Fibroblast of lung (primary cell): ENCODE data around the gene KLHL36. TPM values are rescaled to one million over a fixed set of nuclear protein-coding genes. Genes with fewer than 3 reads are reported as not detected.

Experiments
- DNase-seq, 2 donors: peaks; one replicate each; pipeline versions ENCODE4 v3.0.0 to v3.0.0-alpha.2; 2010; ENCODE audit warnings: low read depth in 2 of 2
- H2AFZ ChIP-seq: 2 replicates; pipeline ENCODE4 v1.5.1; 2012; ENCODE audit warnings: low read length, control low read depth, inconsistent platforms
- H3K27ac ChIP-seq: 2 replicates; pipeline ENCODE4 v1.5.1; 2011; ENCODE audit warnings: low read length, control low read depth; ENCODE audit not compliant: insufficient read depth
- H3K27me3 ChIP-seq: 2 replicates; pipeline ENCODE4 v1.5.1; 2011; ENCODE audit warnings: mild to moderate bottlenecking, low read length; ENCODE audit not compliant: control insufficient read depth, insufficient read depth
- H3K36me3 ChIP-seq: 2 replicates; pipeline ENCODE4 v1.5.1; 2011; ENCODE audit warnings: low read length; ENCODE audit not compliant: control insufficient read depth, insufficient read depth
- H3K4me1 ChIP-seq: 2 replicates; pipeline ENCODE4 v1.5.1; 2011; ENCODE audit warnings: low read length; ENCODE audit not compliant: control insufficient read depth, insufficient read depth; ENCODE audit errors: extremely low read depth
- H3K4me2 ChIP-seq: 2 replicates; pipeline ENCODE4 v1.5.1; 2011; ENCODE audit warnings: low read length, control low read depth; ENCODE audit not compliant: insufficient read depth; ENCODE audit errors: extremely low read depth
- H3K4me3 ChIP-seq, 4 experiments: fragments of 200-600 bp in 1 of 4; sonication (generic) in 1 of 4; replicated peaks in 1 of 4; 2 replicates each; pipeline ENCODE4 v1.5.1; 2011 to 2016; ENCODE audit warnings: low read length in 4 of 4, low read depth in 3 of 4, mild to moderate bottlenecking in 3 of 4, control low read depth in 2 of 4, inconsistent platforms in 1 of 4, mixed read lengths in 1 of 4; ENCODE audit not compliant: insufficient read depth in 1 of 4; ENCODE audit errors: control extremely low read depth in 1 of 4
- H3K79me2 ChIP-seq: 2 replicates; pipeline ENCODE4 v1.5.1; 2012; ENCODE audit warnings: mild to moderate bottlenecking, low read length, inconsistent platforms; ENCODE audit not compliant: control insufficient read depth, insufficient read depth
- H3K9ac ChIP-seq: 2 replicates; pipeline ENCODE4 v1.5.1; 2011; ENCODE audit warnings: mild to moderate bottlenecking, low read length, control low read depth; ENCODE audit not compliant: insufficient read depth
- H3K9me3 ChIP-seq: 2 replicates; pipeline ENCODE4 v1.5.1; 2012; ENCODE audit warnings: low read depth, low read length; ENCODE audit not compliant: control insufficient read depth, insufficient read depth
- H4K20me1 ChIP-seq: 2 replicates; pipeline ENCODE4 v1.5.1; 2011; ENCODE audit warnings: low read length; ENCODE audit not compliant: control insufficient read depth, insufficient read depth; ENCODE audit errors: extremely low read depth
- EZH2 ChIP-seq: IDR thresholded peaks from 2 replicates; pipeline ENCODE4 v1.5.1; 2012; ENCODE audit warnings: low read length, control low read depth, mild to moderate bottlenecking; ENCODE audit errors: missing control alignments
- polyA plus RNA-seq, 2 donors: library from polyadenylated mRNA; depleted of rRNA in 1 of 2; stranded (reverse) in 1 of 2; unstranded in 1 of 2; fragments of >200 nt; gene quantifications; 2 replicates each; pipeline ENCODE4 v1.2.1, GENCODE V29; 2011 to 2012; ENCODE audit warnings: missing spikeins in 1 of 2
- total RNA-seq: library from RNA; depleted of rRNA; stranded (reverse); fragments of >200 nt; gene quantifications from 2 replicates; pipeline ENCODE4 v1.2.1, GENCODE V29; 2014
- TF ChIP-seq, protein P1 (sequence below), 2 donors: IDR thresholded peaks in 1 of 2; conservative IDR thresholded peaks in 1 of 2; 1 replicate in 1 of 2; 2 replicates in 1 of 2; pipeline ENCODE4 v1.5.1; 2011 to 2012; ENCODE audit warnings: low read length in 2 of 2, control low read depth in 1 of 2, inconsistent platforms in 1 of 2, low read depth in 1 of 2, mild to moderate bottlenecking in 1 of 2

The KLHL36 gene
- total and polyA plus RNA-seq, 2 donors (not counting 1 experiment from before 2014, with no cell fraction given) = 29.7 to 83.1 TPM

- Histone ChIP-seq H3K27me3 (no peaks in the 10 kb centered on the region), H3K79me2 (peaks cover 91% of the 10 kb centered on the region), H3K36me3 (peaks cover 9% of the 10 kb centered on the region), H3K4me1 (peaks cover 19% of the 10 kb centered on the region), H2AFZ (no peak overlapping the region), H3K4me2 (no peak overlapping the region), H4K20me1 (peaks cover 4% of the 10 kb centered on the region), H3K9me3 (no peaks in the 10 kb centered on the region), H3K4me3 (no peak overlapping the region), H3K27ac (no peak overlapping the region), H3K9ac (no peak overlapping the region)
- no peak for DNase-seq
- TF ChIP-seq, protein P1, sequence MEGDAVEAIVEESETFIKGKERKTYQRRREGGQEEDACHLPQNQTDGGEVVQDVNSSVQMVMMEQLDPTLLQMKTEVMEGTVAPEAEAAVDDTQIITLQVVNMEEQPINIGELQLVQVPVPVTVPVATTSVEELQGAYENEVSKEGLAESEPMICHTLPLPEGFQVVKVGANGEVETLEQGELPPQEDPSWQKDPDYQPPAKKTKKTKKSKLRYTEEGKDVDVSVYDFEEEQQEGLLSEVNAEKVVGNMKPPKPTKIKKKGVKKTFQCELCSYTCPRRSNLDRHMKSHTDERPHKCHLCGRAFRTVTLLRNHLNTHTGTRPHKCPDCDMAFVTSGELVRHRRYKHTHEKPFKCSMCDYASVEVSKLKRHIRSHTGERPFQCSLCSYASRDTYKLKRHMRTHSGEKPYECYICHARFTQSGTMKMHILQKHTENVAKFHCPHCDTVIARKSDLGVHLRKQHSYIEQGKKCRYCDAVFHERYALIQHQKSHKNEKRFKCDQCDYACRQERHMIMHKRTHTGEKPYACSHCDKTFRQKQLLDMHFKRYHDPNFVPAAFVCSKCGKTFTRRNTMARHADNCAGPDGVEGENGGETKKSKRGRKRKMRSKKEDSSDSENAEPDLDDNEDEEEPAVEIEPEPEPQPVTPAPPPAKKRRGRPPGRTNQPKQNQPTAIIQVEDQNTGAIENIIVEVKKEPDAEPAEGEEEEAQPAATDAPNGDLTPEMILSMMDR (conservative IDR thresholded peaks at IDR 0.05 in 1 of 2, IDR thresholded peaks at IDR 0.05 in 1 of 2; ENCODE audit: low read depth in 1 of 2, low read length in 2 of 2) = no peak
- TF ChIP-seq EZH2 = no peak
Measured at GRCh38 chr16:84607061-84607460, 41.2 kb upstream of the KLHL36 start.

- H3K4me2 ChIP-seq = no peak overlapping the region
- no peaks in the 10 kb centered on the region for H3K27me3 ChIP-seq
- H3K4me1 ChIP-seq = peaks cover 15% of the 10 kb centered on the region
- TF ChIP-seq, protein P1 (conservative IDR thresholded peaks at IDR 0.05 in 1 of 2, IDR thresholded peaks at IDR 0.05 in 1 of 2; ENCODE audit: low read depth in 1 of 2, low read length in 2 of 2) = no peak
- no peak for TF ChIP-seq EZH2
- DNase-seq = no peak
- H3K9ac ChIP-seq = no peak overlapping the region
- no peak overlapping the region for H3K4me3 ChIP-seq
- H4K20me1 ChIP-seq = peaks cover 4% of the 10 kb centered on the region
- H3K79me2 ChIP-seq = peaks cover 92% of the 10 kb centered on the region
- H2AFZ ChIP-seq = no peak overlapping the region
- H3K36me3 ChIP-seq = peaks cover 10% of the 10 kb centered on the region
- no peak overlapping the region for H3K27ac ChIP-seq
- H3K9me3 ChIP-seq = no peaks in the 10 kb centered on the region
Measured at GRCh38 chr16:84607694-84608093, 40.6 kb upstream of the KLHL36 start.

DNA sequence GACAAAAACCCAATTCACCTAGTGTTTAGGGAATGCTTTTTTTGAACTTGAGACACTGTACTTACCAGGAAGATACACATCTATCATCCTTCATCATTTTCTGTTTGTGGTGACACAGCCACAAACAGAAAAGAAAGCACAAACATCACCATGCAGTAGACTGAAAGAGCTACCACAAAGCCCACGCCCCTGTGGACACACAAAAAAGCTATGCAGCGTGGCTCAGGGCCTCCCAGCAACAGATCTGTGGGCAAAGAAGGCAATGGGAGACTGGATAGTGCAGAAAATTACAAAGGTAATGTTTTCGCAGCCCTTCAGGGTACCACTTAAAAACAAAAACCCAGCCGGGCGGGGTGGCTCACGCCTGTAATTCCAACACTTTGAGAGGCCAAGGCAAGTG, 40.0 kb upstream of the KLHL36 start:
- DNase-seq = no peak
- Histone ChIP-seq H3K27me3 (no peaks in the 10 kb centered on the region), H3K79me2 (peaks cover 95% of the 10 kb centered on the region), H3K4me3 (no peak overlapping the region), H4K20me1 (peaks cover 4% of the 10 kb centered on the region), H3K9me3 (no peaks in the 10 kb centered on the region), H2AFZ (no peak overlapping the region), H3K27ac (no peak overlapping the region), H3K4me2 (no peak overlapping the region), H3K9ac (no peak overlapping the region), H3K36me3 (peaks cover 9% of the 10 kb centered on the region), H3K4me1 (peaks cover 11% of the 10 kb centered on the region)
- no peak for TF ChIP-seq EZH2
- TF ChIP-seq, protein P1 (conservative IDR thresholded peaks at IDR 0.05 in 1 of 2, IDR thresholded peaks at IDR 0.05 in 1 of 2; ENCODE audit: low read depth in 1 of 2, low read length in 2 of 2) = no peak
